ENCODE results near the gene FDX1.
"Not testable (repeated sequence)": the region's sequence is repeated elsewhere in the genome, so short reads cannot be mapped to it uniquely, and the experiment has no call there.

Gene FDX1

GRCh38 chr11:110429731-110430266 is at the start of gene FDX1:
Gene FDX1, plus strand, starts transcription at chr11:110429948. Its CDS starts 173 bp downstream, at chr11:110430121.
- peak; percentile 63 for DNase-seq (ENCODE audit: low read depth)
- peak within 1 kb of the TSS; percentile 71 for H3K4me3 ChIP-seq (ENCODE audit: low read length)
- peak; percentile 23 for TF ChIP-seq CTCF (conservative IDR thresholded peaks at IDR 0.05; ENCODE audit: low read length)

- DNase-seq (ENCODE audit: low read depth): no peak
- no peak for TF ChIP-seq CTCF (conservative IDR thresholded peaks at IDR 0.05; ENCODE audit: low read length)
These were observed 48.7 kb upstream of the FDX1 start for GRCh38 chr11:110380836-110381622.

GRCh38 chr11:110388231-110388630 is 41.5 kb upstream of the FDX1 start:
- not testable (repeated sequence) for H3K4me3 ChIP-seq (ENCODE audit: low read length); DNase-seq (ENCODE audit: low read depth)

More at GRCh38 chr11:110380836-110381622, 48.7 kb upstream of the FDX1 start:
- no peak overlapping the region for H3K4me3 ChIP-seq (ENCODE audit: low read length)

GRCh38 chr11:110389965-110390364 is 39.8 kb upstream of the FDX1 start:
- no peak overlapping the region for H3K4me3 ChIP-seq (ENCODE audit: low read length)
- no peak for DNase-seq (ENCODE audit: low read depth)
- no peak for TF ChIP-seq CTCF (conservative IDR thresholded peaks at IDR 0.05; ENCODE audit: low read length)

GRCh38 chr11:110392056-110392455 is 37.7 kb upstream of the FDX1 start:
- no peak for TF ChIP-seq CTCF (conservative IDR thresholded peaks at IDR 0.05; ENCODE audit: low read length)
- DNase-seq (ENCODE audit: low read depth): no peak
- no peak overlapping the region for H3K4me3 ChIP-seq (ENCODE audit: low read length)

GRCh38 chr11:110397668-110398286 is 32.0 kb upstream of the FDX1 start:
- DNase-seq (ENCODE audit: low read depth); H3K4me3 ChIP-seq (ENCODE audit: low read length): not testable (repeated sequence)

- DNase-seq (ENCODE audit: low read depth); H3K4me3 ChIP-seq (ENCODE audit: low read length): not testable (repeated sequence)
These were observed 26.2 kb upstream of the FDX1 start for GRCh38 chr11:110403585-110403984.

- H3K4me3 ChIP-seq (ENCODE audit: low read length); DNase-seq (ENCODE audit: low read depth): not testable (repeated sequence)
These were observed 24.1 kb upstream of the FDX1 start for GRCh38 chr11:110405636-110406035.

GRCh38 chr11:110407315-110407714 is 22.4 kb upstream of the FDX1 start:
- TF ChIP-seq CTCF (conservative IDR thresholded peaks at IDR 0.05; ENCODE audit: low read length): no peak
- H3K4me3 ChIP-seq (ENCODE audit: low read length): no peak overlapping the region
- no peak for DNase-seq (ENCODE audit: low read depth)

Measured in AG10803 (cell line).